ENCODE data around the gene SPECC1L.

Gene SPECC1L

DNA sequence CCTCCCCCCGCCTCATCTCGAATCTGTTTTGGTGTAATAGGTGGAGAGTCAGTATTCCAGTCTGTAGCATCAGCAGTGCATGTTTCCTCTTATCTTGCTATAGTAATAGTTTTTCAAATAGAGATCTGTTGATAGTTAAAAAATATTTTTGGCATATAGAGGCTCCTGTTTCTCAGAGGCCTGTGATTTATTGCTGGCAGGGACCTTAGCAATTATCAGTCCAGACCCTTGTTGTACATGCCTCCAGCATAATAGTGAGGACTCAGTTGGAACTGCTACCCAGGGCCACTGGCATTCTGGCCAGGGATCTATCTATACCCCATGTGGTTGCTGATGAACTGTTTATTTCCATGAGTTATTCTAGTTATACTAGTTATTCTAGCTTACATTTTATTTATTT is 52.6 kb downstream of the SPECC1L start:
- Histone ChIP-seq H3K36me3 (peaks cover 9 to 49% (median 30%) of the 10 kb centered on the region in 3 donors), H3K27ac (no peak overlapping the region), H3K9me3 (no peaks in the 10 kb centered on the region), H3K4me1 (peaks cover 0 to 24% (median 8%) of the 10 kb centered on the region in 4 donors), H3K27me3 (no peaks in the 10 kb centered on the region), H3K4me3 (no peak overlapping the region)
- no peak for DNase-seq
- intact Hi-C loops (cut with DNase I; ENCODE audit: low total_unique reads): loop anchor here (10.0 kb wide), 2 partner anchors 102 to 182 kb away; partner anchors contain the start of gene ADORA2A
- TF ChIP-seq, protein P1, sequence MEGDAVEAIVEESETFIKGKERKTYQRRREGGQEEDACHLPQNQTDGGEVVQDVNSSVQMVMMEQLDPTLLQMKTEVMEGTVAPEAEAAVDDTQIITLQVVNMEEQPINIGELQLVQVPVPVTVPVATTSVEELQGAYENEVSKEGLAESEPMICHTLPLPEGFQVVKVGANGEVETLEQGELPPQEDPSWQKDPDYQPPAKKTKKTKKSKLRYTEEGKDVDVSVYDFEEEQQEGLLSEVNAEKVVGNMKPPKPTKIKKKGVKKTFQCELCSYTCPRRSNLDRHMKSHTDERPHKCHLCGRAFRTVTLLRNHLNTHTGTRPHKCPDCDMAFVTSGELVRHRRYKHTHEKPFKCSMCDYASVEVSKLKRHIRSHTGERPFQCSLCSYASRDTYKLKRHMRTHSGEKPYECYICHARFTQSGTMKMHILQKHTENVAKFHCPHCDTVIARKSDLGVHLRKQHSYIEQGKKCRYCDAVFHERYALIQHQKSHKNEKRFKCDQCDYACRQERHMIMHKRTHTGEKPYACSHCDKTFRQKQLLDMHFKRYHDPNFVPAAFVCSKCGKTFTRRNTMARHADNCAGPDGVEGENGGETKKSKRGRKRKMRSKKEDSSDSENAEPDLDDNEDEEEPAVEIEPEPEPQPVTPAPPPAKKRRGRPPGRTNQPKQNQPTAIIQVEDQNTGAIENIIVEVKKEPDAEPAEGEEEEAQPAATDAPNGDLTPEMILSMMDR (IDR thresholded peaks at IDR 0.05): no peak

- H3K9me3 ChIP-seq: no peaks in the 10 kb centered on the region
- H3K27me3 ChIP-seq: no peaks in the 10 kb centered on the region
- intact Hi-C loops (cut with DNase I; ENCODE audit: low total_unique reads): loop anchor here (10.0 kb wide), 2 partner anchors 101 to 181 kb away; partner anchors contain the start of gene ADORA2A
- no peak for DNase-seq
- peaks cover 9 to 46% (median 26%) of the 10 kb centered on the region in 3 donors for H3K36me3 ChIP-seq
- no peak overlapping the region for H3K27ac ChIP-seq
- TF ChIP-seq, protein P1 (IDR thresholded peaks at IDR 0.05): no peak
- H3K4me1 ChIP-seq: peaks cover 0 to 24% (median 8%) of the 10 kb centered on the region in 4 donors
- no peak overlapping the region for H3K4me3 ChIP-seq
Observed at GRCh38 chr22:24323695-24324094, 53.1 kb downstream of the SPECC1L start.

DNA sequence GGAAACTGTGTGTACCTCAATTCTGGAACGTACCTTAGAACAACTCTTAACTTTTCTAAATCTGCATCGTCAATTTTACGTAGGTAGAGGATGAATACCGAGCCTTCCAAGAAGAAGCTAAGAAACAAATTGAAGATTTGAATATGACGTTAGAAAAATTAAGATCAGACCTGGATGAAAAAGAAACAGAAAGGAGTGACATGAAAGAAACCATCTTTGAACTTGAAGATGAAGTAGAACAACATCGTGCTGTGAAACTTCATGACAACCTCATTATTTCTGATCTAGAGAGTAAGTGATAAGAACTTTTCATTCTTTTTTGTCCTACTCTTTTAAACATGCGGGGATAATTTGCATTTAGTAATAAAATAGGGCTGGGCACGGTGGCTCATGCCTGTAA is 53.5 kb downstream of the SPECC1L start:
- TF ChIP-seq, protein P1 (IDR thresholded peaks at IDR 0.05): no peak
- no peaks in the 10 kb centered on the region for H3K27me3 ChIP-seq
- H3K27ac ChIP-seq: peak overlapping the region in 1 of 2 donors; percentile 0
- H3K4me3 ChIP-seq: no peak overlapping the region
- DNase-seq: no peak
- H3K4me1 ChIP-seq: peaks cover 0 to 24% (median 8%) of the 10 kb centered on the region in 4 donors
- intact Hi-C loops (cut with DNase I; ENCODE audit: low total_unique reads): loop anchor here (10.0 kb wide), 2 partner anchors 101 to 181 kb away; partner anchors contain the start of gene ADORA2A
- peaks cover 9 to 46% (median 29%) of the 10 kb centered on the region in 3 donors for H3K36me3 ChIP-seq
- H3K9me3 ChIP-seq: no peaks in the 10 kb centered on the region

DNA sequence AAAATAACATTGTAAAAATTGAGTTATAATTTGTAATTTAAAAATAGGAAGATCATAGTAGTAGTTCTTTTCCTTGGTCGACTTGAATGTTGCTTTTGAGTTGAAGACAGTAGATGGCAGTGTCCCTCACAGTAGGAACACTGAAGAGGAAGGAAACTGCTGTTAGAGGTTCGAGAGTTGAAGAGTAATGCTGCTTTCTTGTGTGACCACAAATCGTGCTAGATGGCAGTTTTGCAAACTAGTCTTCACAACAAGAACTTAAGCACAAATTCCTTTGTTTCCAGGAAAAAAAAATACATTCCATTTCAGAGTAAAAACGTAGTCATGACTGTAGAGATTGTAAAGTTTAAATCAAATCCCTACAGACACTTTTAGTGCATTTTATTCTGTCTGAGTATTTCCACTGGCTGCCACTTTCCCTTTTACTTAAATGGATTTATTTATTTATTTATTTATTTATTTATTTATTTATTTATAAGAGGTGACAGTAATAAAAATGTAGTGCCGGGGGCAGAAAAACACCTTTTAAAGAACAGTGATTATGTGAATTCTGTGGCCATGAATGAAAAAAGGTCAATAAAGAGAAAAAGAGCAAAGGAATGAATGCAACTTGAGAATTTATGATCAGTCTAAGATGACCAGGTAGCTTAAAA is 54.6 kb downstream of the SPECC1L start:
- no peaks in the 10 kb centered on the region for H3K27me3 ChIP-seq
- no peaks in the 10 kb centered on the region for H3K9me3 ChIP-seq
- TF ChIP-seq, protein P1 (IDR thresholded peaks at IDR 0.05): peak; percentile 62 to 63
- peaks cover 0 to 24% (median 8%) of the 10 kb centered on the region in 4 donors for H3K4me1 ChIP-seq
- DNase-seq: no peak
- peaks cover 14 to 45% (median 40%) of the 10 kb centered on the region in 3 donors for H3K36me3 ChIP-seq
- H3K27ac ChIP-seq: peak overlapping the region in 1 of 2 donors; percentile 3
- H3K4me3 ChIP-seq: no peak overlapping the region
- intact Hi-C loops (cut with DNase I; ENCODE audit: low total_unique reads): loop anchor here (10.0 kb wide), 2 partner anchors 100 to 180 kb away; partner anchors contain the start of gene ADORA2A

- intact Hi-C loops (cut with DNase I; ENCODE audit: low total_unique reads): loop anchor here (10.0 kb wide), 2 partner anchors 99 to 179 kb away; partner anchors contain the start of gene ADORA2A
- peaks cover 24 to 50% (median 44%) of the 10 kb centered on the region in 3 donors for H3K36me3 ChIP-seq
- H3K9me3 ChIP-seq: no peaks in the 10 kb centered on the region
- no peaks in the 10 kb centered on the region for H3K27me3 ChIP-seq
- TF ChIP-seq, protein P1 (IDR thresholded peaks at IDR 0.05): no peak
- peaks cover 0 to 24% (median 8%) of the 10 kb centered on the region in 4 donors for H3K4me1 ChIP-seq
- H3K27ac ChIP-seq: no peak overlapping the region
- no peak for DNase-seq
- no peak overlapping the region for H3K4me3 ChIP-seq
Observed at GRCh38 chr22:24326266-24326665, 55.6 kb downstream of the SPECC1L start.
